ENCODE data around the gene CADM1.

GRCh38 chr11:115257270-115257669, 246.9 kb downstream of the CADM1 start:
- TF ChIP-seq CTCF (conservative IDR thresholded peaks at IDR 0.05 in 1 of 2, IDR thresholded peaks at IDR 0.05 in 1 of 2; ENCODE audit: extremely low read depth in 1 of 2, insufficient read depth in 1 of 2, low read depth in 1 of 2, low read length in 2 of 2) (no peak), EZH2 (IDR thresholded peaks at IDR 0.05; ENCODE audit: borderline replicate concordance, low read length) (no peak)
